Measurements from ENCODE around the gene EPS8. TPM values are rescaled to one million over a fixed set of nuclear protein-coding genes. Genes with fewer than 3 reads are reported as not detected.

Gene EPS8
- total and polyA plus RNA-seq, 2 donors (not counting 1 experiment from before 2014, with no cell fraction given): 0.76 to 0.96 TPM

- H3K9me3 ChIP-seq (ENCODE audit: control extremely low read depth in 1 of 3, control insufficient read depth in 2 of 3, insufficient read depth in 1 of 3, low read length in 2 of 3): no peaks in the 10 kb centered on the region
- no peak overlapping the region for H3K9ac ChIP-seq (ENCODE audit: low read length)
- no peak overlapping the region for H3K4me3 ChIP-seq (ENCODE audit: control extremely low read depth in 1 of 5, extremely low read depth in 1 of 5, insufficient read depth in 1 of 5, low read depth in 2 of 5, low read length in 4 of 5)
- DNase-seq: no peak
- H3K27me3 ChIP-seq (replicated peaks in 1 of 4; ENCODE audit: control extremely low read depth in 1 of 4, control insufficient read depth in 3 of 4, insufficient read depth in 4 of 4, low read length in 3 of 4): no peaks in the 10 kb centered on the region
- Mint-ChIP-seq H3K9me3 (ENCODE audit: insufficient read depth) (no peaks in the 10 kb centered on the region), H3K27me3 (peaks cover 10% of the 10 kb centered on the region), H3K4me3 (no peak overlapping the region), H3K27ac (no peak overlapping the region), H3K4me1 (no peaks in the 10 kb centered on the region)
- ChIA-PET CTCF (no interaction called here), POLR2A (no interaction called here)
- no CpG with 5 or more reads among the region's 5 CpGs for WGBS (ENCODE audit: insufficient coverage)
- no peaks in the 10 kb centered on the region for H3K79me2 ChIP-seq (ENCODE audit: control insufficient read depth, insufficient read depth, low read length)
- no peaks in the 10 kb centered on the region for H4K20me1 ChIP-seq (ENCODE audit: control insufficient read depth, insufficient read depth, low read length, poor library complexity, severe bottlenecking)
- no peak overlapping the region for H3K27ac ChIP-seq (ENCODE audit: low read length in 2 of 2)
- intact Hi-C loops (cut with micrococcal nuclease): no loop called here
- no peaks in the 10 kb centered on the region for H3K36me3 ChIP-seq (replicated peaks in 1 of 2; ENCODE audit: control extremely low read depth in 1 of 2, control insufficient read depth in 1 of 2, extremely low read depth in 1 of 2, insufficient read depth in 2 of 2, low read length in 1 of 2)
- H2AFZ ChIP-seq (ENCODE audit: insufficient read depth, low read depth, low read length, poor library complexity, severe bottlenecking): no peak overlapping the region
- TF ChIP-seq CTCF (IDR thresholded peaks at IDR 0.05) (no peak), EZH2 (IDR thresholded peaks at IDR 0.05; ENCODE audit: borderline replicate concordance, insufficient read depth, low read depth, low read length, poor library complexity, severe bottlenecking) (no peak)
- no peaks in the 10 kb centered on the region for H3K4me1 ChIP-seq (ENCODE audit: control insufficient read depth in 2 of 2, insufficient read depth in 2 of 2, low read length in 2 of 2)
- no peak overlapping the region for H3K4me2 ChIP-seq (replicated peaks; ENCODE audit: low read depth, low read length, poor library complexity, severe bottlenecking)
- ATAC-seq (ENCODE audit: low read depth): no peak
Measured at GRCh38 chr12:15728118-15728598, 61.0 kb downstream of the EPS8 start.

GRCh38 chr12:15726878-15727150 lies 62.4 kb downstream of the EPS8 start:
- Histone ChIP-seq H3K9me3 (ENCODE audit: control extremely low read depth in 1 of 3, control insufficient read depth in 2 of 3, insufficient read depth in 1 of 3, low read length in 2 of 3) (no peaks in the 10 kb centered on the region), H3K79me2 (ENCODE audit: control insufficient read depth, insufficient read depth, low read length) (no peaks in the 10 kb centered on the region), H3K9ac (ENCODE audit: low read length) (no peak overlapping the region), H3K27ac (ENCODE audit: low read length in 2 of 2) (no peak overlapping the region), H4K20me1 (ENCODE audit: control insufficient read depth, insufficient read depth, low read length, poor library complexity, severe bottlenecking) (no peaks in the 10 kb centered on the region), H3K4me2 (replicated peaks; ENCODE audit: low read depth, low read length, poor library complexity, severe bottlenecking) (no peak overlapping the region), H2AFZ (ENCODE audit: insufficient read depth, low read depth, low read length, poor library complexity, severe bottlenecking) (no peak overlapping the region), H3K4me1 (ENCODE audit: control insufficient read depth in 2 of 2, insufficient read depth in 2 of 2, low read length in 2 of 2) (no peaks in the 10 kb centered on the region), H3K36me3 (replicated peaks in 1 of 2; ENCODE audit: control extremely low read depth in 1 of 2, control insufficient read depth in 1 of 2, extremely low read depth in 1 of 2, insufficient read depth in 2 of 2, low read length in 1 of 2) (no peaks in the 10 kb centered on the region), H3K4me3 (ENCODE audit: control extremely low read depth in 1 of 5, extremely low read depth in 1 of 5, insufficient read depth in 1 of 5, low read depth in 2 of 5, low read length in 4 of 5) (no peak overlapping the region), H3K27me3 (replicated peaks in 1 of 4; ENCODE audit: control extremely low read depth in 1 of 4, control insufficient read depth in 3 of 4, insufficient read depth in 4 of 4, low read length in 3 of 4) (no peaks in the 10 kb centered on the region)
- no peak overlapping the region for H3K27ac Mint-ChIP-seq
- ChIA-PET CTCF (no interaction called here), POLR2A (no interaction called here)
- no peak for TF ChIP-seq EZH2 (IDR thresholded peaks at IDR 0.05; ENCODE audit: borderline replicate concordance, insufficient read depth, low read depth, low read length, poor library complexity, severe bottlenecking)
- TF ChIP-seq CTCF (IDR thresholded peaks at IDR 0.05): no peak
- ATAC-seq (ENCODE audit: low read depth): no peak
- no peaks in the 10 kb centered on the region for H3K9me3 Mint-ChIP-seq (ENCODE audit: insufficient read depth)
- no peak for DNase-seq
- no peaks in the 10 kb centered on the region for H3K4me1 Mint-ChIP-seq
- intact Hi-C loops (cut with micrococcal nuclease): no loop called here
- H3K4me3 Mint-ChIP-seq: no peak overlapping the region
- H3K27me3 Mint-ChIP-seq: peaks cover 6% of the 10 kb centered on the region
